Measurements from ENCODE around the gene SPACA9. TPM values are rescaled to one million over a fixed set of nuclear protein-coding genes. Genes with fewer than 3 reads are reported as not detected.
A peak's percentile ranks its signal among the peaks of the same experiment; 100 is the strongest.

The SPACA9 gene
- polyA plus RNA-seq, 3 donors = 0.28 to 0.95 (median 0.57) TPM

GRCh38 chr9:132857031-132857430 is 21.7 kb upstream of the SPACA9 start:
- intact Hi-C loops (cut with micrococcal nuclease) = no loop called here
- Histone ChIP-seq H3K27ac (ENCODE audit: low read depth in 1 of 2, low read length in 2 of 2) (no peak overlapping the region), H3K9ac (ENCODE audit: insufficient read depth, low read length, poor library complexity, severe bottlenecking) (no peak overlapping the region), H3K36me3 (replicated peaks in 1 of 2; ENCODE audit: control insufficient read depth in 1 of 2, insufficient read depth in 2 of 2, low read length in 2 of 2) (no peaks in the 10 kb centered on the region), H2AFZ (ENCODE audit: insufficient read depth, low read depth, low read length, poor library complexity, severe bottlenecking) (no peak overlapping the region), H3K79me2 (ENCODE audit: insufficient read depth, low read length) (no peaks in the 10 kb centered on the region), H3K4me3 (replicated peaks in 1 of 3; ENCODE audit: low read depth in 2 of 3, low read length in 3 of 3) (no peak overlapping the region), H3K4me1 (ENCODE audit: control insufficient read depth in 1 of 2, insufficient read depth in 2 of 2, low read length in 2 of 2) (no peaks in the 10 kb centered on the region), H3K27me3 (ENCODE audit: control insufficient read depth in 2 of 2, insufficient read depth in 2 of 2, low read length in 2 of 2) (no peaks in the 10 kb centered on the region), H3K9me3 (replicated peaks in 1 of 2; ENCODE audit: control insufficient read depth in 1 of 2, insufficient read depth in 1 of 2, low read length in 2 of 2) (no peaks in the 10 kb centered on the region), H4K20me1 (ENCODE audit: insufficient read depth, low read length) (no peaks in the 10 kb centered on the region), H3K4me2 (replicated peaks; ENCODE audit: extremely low read depth, low read length, poor library complexity, severe bottlenecking) (no peak overlapping the region)
- Mint-ChIP-seq H3K27me3 (ENCODE audit: low read depth in 3 of 3) (peaks cover under 1 to 9% (median 6%) of the 10 kb centered on the region in 3 donors), H3K9me3 (no peaks in the 10 kb centered on the region), H3K36me3 (no peaks in the 10 kb centered on the region), H3K4me3 (no peak overlapping the region), H3K4me1 (peaks cover 3% of the 10 kb centered on the region), H3K27ac (peak overlapping the region in 1 of 7 donors; percentile 82)
- TF ChIP-seq CTCF (IDR thresholded peaks at IDR 0.05) = no peak
- no peak for DNase-seq
- no CpG with 5 or more reads among the region's 8 CpGs for whole genome bisulfite sequencing (ENCODE audit: insufficient coverage)

- Histone ChIP-seq H3K36me3 (replicated peaks in 1 of 2; ENCODE audit: control insufficient read depth in 1 of 2, insufficient read depth in 2 of 2, low read length in 2 of 2) (no peaks in the 10 kb centered on the region), H3K9ac (ENCODE audit: insufficient read depth, low read length, poor library complexity, severe bottlenecking) (no peak overlapping the region), H3K9me3 (replicated peaks in 1 of 2; ENCODE audit: control insufficient read depth in 1 of 2, insufficient read depth in 1 of 2, low read length in 2 of 2) (no peaks in the 10 kb centered on the region), H4K20me1 (ENCODE audit: insufficient read depth, low read length) (no peaks in the 10 kb centered on the region), H3K4me2 (replicated peaks; ENCODE audit: extremely low read depth, low read length, poor library complexity, severe bottlenecking) (no peak overlapping the region), H3K4me3 (replicated peaks in 1 of 3; ENCODE audit: low read depth in 2 of 3, low read length in 3 of 3) (no peak overlapping the region), H3K4me1 (ENCODE audit: control insufficient read depth in 1 of 2, insufficient read depth in 2 of 2, low read length in 2 of 2) (no peaks in the 10 kb centered on the region), H2AFZ (ENCODE audit: insufficient read depth, low read depth, low read length, poor library complexity, severe bottlenecking) (no peak overlapping the region), H3K27me3 (ENCODE audit: control insufficient read depth in 2 of 2, insufficient read depth in 2 of 2, low read length in 2 of 2) (no peaks in the 10 kb centered on the region), H3K79me2 (ENCODE audit: insufficient read depth, low read length) (no peaks in the 10 kb centered on the region), H3K27ac (ENCODE audit: low read depth in 1 of 2, low read length in 2 of 2) (no peak overlapping the region)
- DNase-seq = no peak
- no peaks in the 10 kb centered on the region for H3K36me3 Mint-ChIP-seq
- no peaks in the 10 kb centered on the region for H3K9me3 Mint-ChIP-seq
- 76% methylated on average over 21 of the region's 24 CpGs for WGBS (ENCODE audit: insufficient coverage)
- H3K27me3 Mint-ChIP-seq (ENCODE audit: low read depth in 3 of 3) = peaks cover 0 to 9% (median 6%) of the 10 kb centered on the region in 3 donors
- no peak overlapping the region for H3K27ac Mint-ChIP-seq
- intact Hi-C loops (cut with micrococcal nuclease) = no loop called here
- H3K4me3 Mint-ChIP-seq = no peak overlapping the region
- H3K4me1 Mint-ChIP-seq = peaks cover 3% of the 10 kb centered on the region
- no peak for TF ChIP-seq CTCF (IDR thresholded peaks at IDR 0.05)
Observed at GRCh38 chr9:132857616-132858342, 20.9 kb upstream of the SPACA9 start.
